Smooth muscle cell (in vitro differentiated cells): ENCODE data around the gene LILRB5. TPM values are rescaled to one million over a fixed set of nuclear protein-coding genes. Genes with fewer than 3 reads are reported as not detected.

ENCODE experiments used
- DNase-seq: peaks from one replicate; lab custom pipeline; 2025; ENCODE audit not compliant: unreplicated experiment; lab: John Stamatoyannopoulos, UW
- H2AFZ ChIP-seq: fragments of 200-600 bp; sonication (generic); 2 replicates; pipeline ENCODE4 v1.6.0; 2016; ENCODE audit warnings: antibody characterized with exemption, low read depth, mild to moderate bottlenecking
- H3F3A ChIP-seq: fragments of 200-600 bp; sonication (generic); 2 replicates; pipeline ENCODE4 v1.6.0; 2017; ENCODE audit warnings: antibody characterized with exemption, low read depth
- H3K27ac ChIP-seq: fragments of 200-600 bp; sonication (generic); 2 replicates; pipeline ENCODE4 v1.5.1; 2016; ENCODE audit warnings: low read depth, mild to moderate bottlenecking
- H3K27me3 ChIP-seq: fragments of 200-600 bp; sonication (generic); 2 replicates; pipeline ENCODE4 v1.6.1; 2016; ENCODE audit warnings: low read depth, mild to moderate bottlenecking
- H3K36me3 ChIP-seq: fragments of 200-600 bp; sonication (generic); 2 replicates; pipeline ENCODE4 v1.5.1; 2016; ENCODE audit warnings: low read depth
- H3K4me1 ChIP-seq: fragments of 200-600 bp; sonication (generic); 2 replicates; pipeline ENCODE4 v1.5.1; 2016; ENCODE audit warnings: low read depth
- H3K4me2 ChIP-seq: fragments of 200-600 bp; sonication (generic); 2 replicates; pipeline ENCODE4 v1.6.0; 2016; ENCODE audit warnings: mild to moderate bottlenecking
- H3K4me3 ChIP-seq: fragments of 200-600 bp; sonication (generic); 2 replicates; pipeline ENCODE4 v1.5.1; 2016; ENCODE audit warnings: mild to moderate bottlenecking
- H3K79me2 ChIP-seq: fragments of 200-600 bp; sonication (generic); 2 replicates; pipeline ENCODE4 v1.6.0; 2016; ENCODE audit warnings: low read depth, mild to moderate bottlenecking
- H3K9ac ChIP-seq: fragments of 200-600 bp; sonication (generic); 2 replicates; pipeline ENCODE4 v1.6.0; 2016; ENCODE audit warnings: low read depth
- H3K9me3 ChIP-seq: fragments of 200-600 bp; sonication (generic); replicated peaks from 2 replicates; pipeline ENCODE4 v1.5.1; 2016; ENCODE audit warnings: low read depth
- H4K20me1 ChIP-seq: fragments of 200-600 bp; sonication (generic); 2 replicates; pipeline ENCODE4 v1.6.0; 2016; ENCODE audit warnings: low read depth
- CTCF ChIP-seq: fragments of 200-600 bp; sonication (generic); IDR thresholded peaks from 2 replicates; pipeline ENCODE4 v1.5.1; 2017; ENCODE audit warnings: borderline replicate concordance, mild to moderate bottlenecking, antibody characterized with exemption; ENCODE audit not compliant: insufficient read depth, poor library complexity, severe bottlenecking
- WGBS: methylation state at CpG from one replicate; pipeline ENCODE4 v1.1.7; 2016; ENCODE audit warnings: low lambda C conversion rate; 5-methylcytosine and 5-hydroxymethylcytosine counted together
- polyA plus RNA-seq: library from polyadenylated mRNA; unstranded; fragments of >200 nt; fragmentation: Nextera tagmentation; extraction: Ambion mirVana; gene quantifications from 2 replicates; pipeline ENCODE4 v1.2.1, GENCODE V29; 2016
- total RNA-seq: library from RNA; depleted of rRNA; stranded (reverse); fragments of >200 nt; gene quantifications from 2 replicates; pipeline ENCODE4 v1.2.3, GENCODE V29; 2014

LILRB5 gene
- total RNA-seq = not detected in 2 replicates
- polyA plus RNA-seq = not detected in 2 replicates

GRCh38 chr19:54257116-54257480 lies at the start of gene LILRB5:
Gene LILRB5, minus strand, starts transcription at chr19:54257273. Its CDS starts 80 bp downstream, at chr19:54257193.
- H3K9ac ChIP-seq = no peak within 1 kb of the TSS
- H3K4me2 ChIP-seq = no peak within 1 kb of the TSS
- H3K9me3 ChIP-seq = no peaks in the 10 kb centered on the region
- H4K20me1 ChIP-seq = no peaks in the 10 kb centered on the region
- H3K79me2 ChIP-seq = no peaks in the 10 kb centered on the region
- no peak within 1 kb of the TSS for H3K27ac ChIP-seq
- no peak for TF ChIP-seq CTCF
- H3K4me3 ChIP-seq = no peak within 1 kb of the TSS
- no peak within 1 kb of the TSS for H2AFZ ChIP-seq
- no peaks in the 10 kb centered on the region for H3K36me3 ChIP-seq
- no peaks in the 10 kb centered on the region for H3K4me1 ChIP-seq
- no peaks in the 10 kb centered on the region for H3F3A ChIP-seq
- peaks cover 3% of the 10 kb centered on the region for H3K27me3 ChIP-seq
- no peak for DNase-seq
- WGBS = 89% methylated on average over 9 of the region's 9 CpGs

GRCh38 chr19:54305141-54305540 lies 48.1 kb upstream of the LILRB5 start:
- Histone ChIP-seq H3K9ac (no peak overlapping the region), H3K4me1 (no peaks in the 10 kb centered on the region), H4K20me1 (no peaks in the 10 kb centered on the region), H3K27me3 (no peaks in the 10 kb centered on the region), H3K4me2 (no peak overlapping the region), H3K4me3 (no peak overlapping the region), H3K36me3 (no peaks in the 10 kb centered on the region), H3F3A (no peaks in the 10 kb centered on the region), H3K27ac (no peak overlapping the region), H3K9me3 (no peaks in the 10 kb centered on the region), H3K79me2 (no peaks in the 10 kb centered on the region), H2AFZ (no peak overlapping the region)
- no peak for TF ChIP-seq CTCF
- no peak for DNase-seq
- 85% methylated on average over 1 of the region's 1 CpG for WGBS

- Histone ChIP-seq H3K36me3 (no peaks in the 10 kb centered on the region), H3K4me1 (no peaks in the 10 kb centered on the region), H3K9ac (no peak overlapping the region), H3K4me2 (no peak overlapping the region), H3K79me2 (no peaks in the 10 kb centered on the region), H3K9me3 (no peaks in the 10 kb centered on the region), H3F3A (no peaks in the 10 kb centered on the region), H3K27me3 (peaks cover 10% of the 10 kb centered on the region), H2AFZ (no peak overlapping the region), H4K20me1 (no peaks in the 10 kb centered on the region), H3K4me3 (no peak overlapping the region), H3K27ac (no peak overlapping the region)
- WGBS = 84% methylated on average over 4 of the region's 4 CpGs
- TF ChIP-seq CTCF = no peak
- DNase-seq = no peak
These were observed 45.2 kb upstream of the LILRB5 start for GRCh38 chr19:54302257-54302656.

- 86% methylated on average over 5 of the region's 5 CpGs for WGBS
- no peaks in the 10 kb centered on the region for H3F3A ChIP-seq
- H3K9me3 ChIP-seq = no peaks in the 10 kb centered on the region
- H2AFZ ChIP-seq = no peak overlapping the region
- no peak for TF ChIP-seq CTCF
- no peak overlapping the region for H3K9ac ChIP-seq
- H3K27me3 ChIP-seq = peaks cover 10% of the 10 kb centered on the region
- no peak overlapping the region for H3K27ac ChIP-seq
- H4K20me1 ChIP-seq = no peaks in the 10 kb centered on the region
- H3K4me3 ChIP-seq = no peak overlapping the region
- no peaks in the 10 kb centered on the region for H3K79me2 ChIP-seq
- no peaks in the 10 kb centered on the region for H3K36me3 ChIP-seq
- H3K4me1 ChIP-seq = no peaks in the 10 kb centered on the region
- DNase-seq = no peak
- H3K4me2 ChIP-seq = no peak overlapping the region
These were observed 42.4 kb upstream of the LILRB5 start for GRCh38 chr19:54299515-54299914.
